Sigmoid colon (tissue), 7 donors: Measurements from ENCODE around the gene LRFN2. TPM values are rescaled to one million over a fixed set of nuclear protein-coding genes. Genes with fewer than 3 reads are reported as not detected.

Experiments
- DNase-seq: peaks from one replicate; pipeline ENCODE4 v3.0.0-alpha.2; 2019
- H3K27ac ChIP-seq, 4 donors: fragments of 200-600 bp; sonication (generic); one replicate each; pipeline ENCODE4 v1.5.1; 2016 to 2019; ENCODE audit warnings: mild to moderate bottlenecking in 1 of 4
- H3K27me3 ChIP-seq, 3 donors: fragments of 200-600 bp; sonication (generic); one replicate each; pipeline ENCODE4 v1.5.1; 2019; ENCODE audit warnings: mild to moderate bottlenecking in 1 of 3
- H3K36me3 ChIP-seq, 4 donors: fragments of 200-600 bp; sonication (generic); one replicate each; pipeline ENCODE4 v1.5.1; 2016 to 2019
- H3K4me1 ChIP-seq, 4 donors: fragments of 200-600 bp; sonication (generic); one replicate each; pipeline ENCODE4 v1.5.1; 2017 to 2019
- H3K4me3 ChIP-seq, 4 donors: fragments of 200-600 bp; sonication (generic); one replicate each; pipeline ENCODE4 v1.5.1; 2017 to 2019; ENCODE audit warnings: mild to moderate bottlenecking in 2 of 4, moderate library complexity in 1 of 4
- H3K9me3 ChIP-seq, 4 donors: fragments of 200-600 bp in 3 of 4; sonication (generic) in 3 of 4; one replicate each; pipeline versions ENCODE4 v1.5.1 to v1.6.1; 2013 to 2019
- EP300 ChIP-seq, 4 donors: sonication (generic); formaldehyde crosslinking; IDR thresholded peaks; one replicate each; pipeline ENCODE4 v1.6.1; 2017; ENCODE audit warnings: antibody characterized with exemption in 4 of 4
- POLR2A ChIP-seq, 2 donors: fragments of 450-650 bp; IDR thresholded peaks; one replicate each; pipeline ENCODE4 v1.6.1; 2016; ENCODE audit warnings: antibody characterized with exemption in 2 of 2, mild to moderate bottlenecking in 2 of 2, moderate library complexity in 2 of 2
- POLR2AphosphoS5 ChIP-seq, 4 donors: sonication (generic); formaldehyde crosslinking; IDR thresholded peaks; one replicate each; pipeline ENCODE4 v1.6.1; 2017; ENCODE audit warnings: antibody characterized with exemption in 4 of 4
- whole genome bisulfite sequencing, 2 donors: extraction: QIAGEN DNeasy Blood & Tissue Kit; methylation state at CpG; one replicate each; pipeline ENCODE4 v1.1.7; 2013; 5-methylcytosine and 5-hydroxymethylcytosine counted together
- intact Hi-C: fragments of 100-400 bp; cut with DNase I; formaldehyde crosslinking; loops from one replicate; pipeline ENCODE4 v1.15.1; 2023
- polyA plus RNA-seq, 3 donors: library from polyadenylated mRNA; stranded (reverse); fragments of 200-250 nt; gene quantifications; one replicate each; pipeline ENCODE4 v1.2.3, GENCODE V29; 2013
- total RNA-seq, 4 donors: library from RNA; depleted of rRNA; stranded (reverse); fragments of >200 nt; gene quantifications; one replicate each; pipeline ENCODE4 v1.1.0, GENCODE V29; 2016
- TF ChIP-seq, protein P1 (sequence below), 4 experiments: fragments of 450-650 bp in 3 of 4; fragments of 200-600 bp in 1 of 4; IDR thresholded peaks; one replicate each; pipeline ENCODE4 v1.5.1; 2016 to 2019; ENCODE audit warnings: antibody characterized with exemption in 4 of 4, mild to moderate bottlenecking in 3 of 4, moderate library complexity in 2 of 4
- donor health status: healthy with polysubstance abuse.
- donor health status: Bipolar disorder and iron deficiency.
- donor health status: healthy.

The LRFN2 gene
- total and polyA plus RNA-seq, 7 donors: 0.10 to 0.60 (median 0.49) TPM; not detected in 4

DNA sequence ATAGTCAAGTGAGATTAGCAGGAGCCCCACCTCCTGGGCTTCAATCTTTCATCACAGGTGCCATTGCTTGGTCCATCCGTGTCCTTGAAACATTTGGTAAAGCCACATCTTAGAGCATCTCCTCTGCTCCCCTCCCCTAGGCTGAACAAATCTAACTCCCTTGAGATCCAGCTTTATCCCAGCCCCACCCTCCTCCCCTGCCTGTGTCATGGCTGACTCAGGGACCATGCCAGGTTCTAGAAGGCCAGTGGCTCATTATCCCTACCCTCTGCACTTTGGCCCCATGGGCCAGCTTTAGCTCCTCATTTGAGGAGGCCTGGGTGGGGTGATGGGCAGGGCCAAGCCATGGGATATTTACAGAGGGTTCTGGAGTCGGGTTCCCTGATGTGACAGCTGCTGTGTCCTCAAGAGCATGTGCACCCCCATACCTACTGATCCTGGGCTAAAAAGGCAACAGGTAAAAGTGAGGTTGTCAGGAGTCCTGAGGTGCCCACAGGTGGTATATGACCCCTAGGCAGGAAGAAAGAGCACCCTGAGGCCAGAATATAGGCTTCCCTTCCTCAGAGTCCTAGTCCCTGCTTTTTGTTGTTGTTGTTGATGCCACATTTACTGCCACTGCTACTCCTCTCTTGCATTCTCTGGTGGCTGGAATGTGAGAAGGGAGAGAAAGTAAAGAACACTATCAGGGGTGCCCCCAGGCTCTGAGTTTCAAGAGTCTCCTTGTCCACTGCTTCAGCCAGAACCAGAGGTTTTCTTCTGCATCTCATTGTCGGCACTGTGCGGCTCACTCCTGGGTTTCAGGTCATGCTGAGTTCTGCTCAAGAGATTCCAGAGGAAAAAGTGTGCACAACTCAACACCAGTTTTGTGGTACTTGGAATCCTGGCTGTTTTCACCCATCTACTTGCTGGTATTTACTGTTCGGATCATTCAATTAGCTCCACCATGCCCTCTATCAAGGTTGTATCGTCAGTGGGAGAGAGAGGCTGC lies 228.4 kb downstream of the LRFN2 start:
- Histone ChIP-seq H3K9me3 (no peaks in the 10 kb centered on the region), H3K4me3 (no peak overlapping the region), H3K36me3 (no peaks in the 10 kb centered on the region), H3K4me1 (no peaks in the 10 kb centered on the region), H3K27ac (no peak overlapping the region), H3K27me3 (peaks cover 0 to 4% (median 0%) of the 10 kb centered on the region in 3 donors)
- DNase-seq: no peak
- whole genome bisulfite sequencing, 2 donors: 82 to 88% methylated on average over 6 of the region's 6 CpGs
- intact Hi-C loops: no loop called here
- TF ChIP-seq POLR2AphosphoS5 (IDR thresholded peaks at IDR 0.05): no peak
- TF ChIP-seq EP300 (IDR thresholded peaks at IDR 0.05): no peak
- TF ChIP-seq POLR2A (IDR thresholded peaks at IDR 0.05): no peak
- TF ChIP-seq, protein P1, sequence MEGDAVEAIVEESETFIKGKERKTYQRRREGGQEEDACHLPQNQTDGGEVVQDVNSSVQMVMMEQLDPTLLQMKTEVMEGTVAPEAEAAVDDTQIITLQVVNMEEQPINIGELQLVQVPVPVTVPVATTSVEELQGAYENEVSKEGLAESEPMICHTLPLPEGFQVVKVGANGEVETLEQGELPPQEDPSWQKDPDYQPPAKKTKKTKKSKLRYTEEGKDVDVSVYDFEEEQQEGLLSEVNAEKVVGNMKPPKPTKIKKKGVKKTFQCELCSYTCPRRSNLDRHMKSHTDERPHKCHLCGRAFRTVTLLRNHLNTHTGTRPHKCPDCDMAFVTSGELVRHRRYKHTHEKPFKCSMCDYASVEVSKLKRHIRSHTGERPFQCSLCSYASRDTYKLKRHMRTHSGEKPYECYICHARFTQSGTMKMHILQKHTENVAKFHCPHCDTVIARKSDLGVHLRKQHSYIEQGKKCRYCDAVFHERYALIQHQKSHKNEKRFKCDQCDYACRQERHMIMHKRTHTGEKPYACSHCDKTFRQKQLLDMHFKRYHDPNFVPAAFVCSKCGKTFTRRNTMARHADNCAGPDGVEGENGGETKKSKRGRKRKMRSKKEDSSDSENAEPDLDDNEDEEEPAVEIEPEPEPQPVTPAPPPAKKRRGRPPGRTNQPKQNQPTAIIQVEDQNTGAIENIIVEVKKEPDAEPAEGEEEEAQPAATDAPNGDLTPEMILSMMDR (IDR thresholded peaks at IDR 0.05): no peak

DNA sequence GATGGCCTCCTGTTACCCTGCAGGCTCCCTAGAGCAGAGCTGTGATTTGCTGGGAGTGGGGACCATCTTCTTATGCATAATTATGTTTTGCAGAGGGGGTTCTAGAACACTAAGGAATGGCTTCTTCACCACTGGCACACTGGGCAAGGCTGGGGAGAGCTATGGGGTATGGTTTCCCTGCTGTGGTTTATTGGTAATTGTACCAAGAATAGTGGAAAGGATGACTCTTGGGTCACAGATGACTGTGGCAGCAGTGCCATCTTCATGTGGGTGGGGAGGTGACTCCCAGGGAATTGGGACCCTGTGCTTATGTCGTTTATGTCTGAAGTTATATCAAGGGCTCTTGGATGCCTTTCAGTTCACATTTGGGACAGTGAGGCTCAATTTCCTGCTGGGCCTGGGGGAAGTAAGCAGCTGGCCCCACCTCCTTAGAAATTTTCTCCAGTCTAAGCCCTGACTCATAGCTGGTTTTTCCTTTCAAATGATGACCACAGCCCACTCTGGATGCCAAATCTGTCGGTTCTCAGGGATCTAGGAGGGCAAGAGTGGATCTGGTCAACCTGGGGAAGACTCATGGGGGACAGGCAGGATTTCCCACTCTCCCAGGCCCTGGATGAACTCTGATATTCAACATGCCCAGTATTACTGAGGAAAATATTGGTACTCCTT lies 230.8 kb downstream of the LRFN2 start:
- H3K4me1 ChIP-seq: no peaks in the 10 kb centered on the region
- WGBS, 2 donors: 27 to 72% methylated on average over 2 of the region's 2 CpGs
- DNase-seq: no peak

DNA sequence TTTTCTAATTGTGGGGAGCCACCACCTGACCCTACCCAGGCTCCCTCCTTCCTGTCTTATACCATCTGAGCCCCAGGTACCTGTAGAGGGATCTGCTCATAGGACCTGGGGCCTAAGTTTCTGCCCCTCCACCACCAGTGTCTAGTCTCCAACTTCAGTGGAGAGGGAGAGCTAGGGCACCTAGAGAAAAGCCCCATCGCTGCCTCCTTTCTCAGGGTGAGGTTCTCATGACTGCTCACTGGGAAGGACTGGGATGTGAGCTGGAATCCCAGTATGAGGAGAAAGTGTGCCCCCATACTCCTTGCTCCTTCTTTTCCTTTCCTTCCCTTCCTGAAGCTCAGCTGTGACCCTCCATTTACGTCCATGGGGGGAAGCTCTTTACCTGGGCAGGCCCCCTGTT lies 231.6 kb downstream of the LRFN2 start:
- intact Hi-C loops: no loop called here
- TF ChIP-seq POLR2A (IDR thresholded peaks at IDR 0.05) (no peak), EP300 (IDR thresholded peaks at IDR 0.05) (no peak)
- Histone ChIP-seq H3K27me3 (peaks cover 0 to 6% (median 0%) of the 10 kb centered on the region in 3 donors), H3K36me3 (no peaks in the 10 kb centered on the region), H3K27ac (no peak overlapping the region), H3K4me1 (no peaks in the 10 kb centered on the region), H3K4me3 (no peak overlapping the region), H3K9me3 (no peaks in the 10 kb centered on the region)
- DNase-seq: no peak
- WGBS, 2 donors: 89 to 93% methylated on average over 2 of the region's 2 CpGs

More for the DNA sequence above, 230.8 kb downstream of the LRFN2 start:
- Histone ChIP-seq H3K4me3 (no peak overlapping the region), H3K36me3 (no peaks in the 10 kb centered on the region), H3K27me3 (peaks cover 0 to 4% (median 0%) of the 10 kb centered on the region in 3 donors), H3K27ac (no peak overlapping the region), H3K9me3 (no peaks in the 10 kb centered on the region)
- TF ChIP-seq, protein P1 (IDR thresholded peaks at IDR 0.05): no peak
- TF ChIP-seq POLR2AphosphoS5 (IDR thresholded peaks at IDR 0.05): no peak
- TF ChIP-seq EP300 (IDR thresholded peaks at IDR 0.05): no peak
- TF ChIP-seq POLR2A (IDR thresholded peaks at IDR 0.05): no peak
- intact Hi-C loops: no loop called here

DNA sequence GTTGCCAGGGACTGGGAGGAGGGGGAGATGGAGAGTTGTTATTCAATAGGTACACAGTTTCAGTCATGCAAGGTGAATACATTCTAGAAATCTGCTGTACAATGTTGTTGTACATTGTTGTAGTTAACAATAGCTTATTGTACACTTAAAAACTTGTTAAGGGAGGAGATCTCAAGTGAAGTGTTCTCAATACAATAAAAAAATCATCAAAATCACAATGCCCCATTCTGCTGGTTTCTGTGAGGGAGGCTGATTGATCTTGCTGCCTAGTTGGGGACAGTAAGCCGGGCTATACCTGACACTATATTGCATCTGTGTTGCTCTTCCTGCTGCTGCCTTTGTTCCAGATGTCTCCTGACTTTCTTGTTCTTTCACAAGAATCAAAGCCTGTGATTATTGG lies 232.1 kb downstream of the LRFN2 start:
- H3K4me1 ChIP-seq: no peaks in the 10 kb centered on the region
- H3K27me3 ChIP-seq: peaks cover 0 to 9% (median 0%) of the 10 kb centered on the region in 3 donors
- intact Hi-C loops: no loop called here
- no peaks in the 10 kb centered on the region for H3K36me3 ChIP-seq
- 90 to 93% methylated on average over 1 of the region's 1 CpG for WGBS, 2 donors
- DNase-seq: no peak
- no peak overlapping the region for H3K27ac ChIP-seq
- no peaks in the 10 kb centered on the region for H3K9me3 ChIP-seq
- TF ChIP-seq POLR2AphosphoS5 (IDR thresholded peaks at IDR 0.05): no peak
- TF ChIP-seq, protein P1 (IDR thresholded peaks at IDR 0.05): no peak
- TF ChIP-seq POLR2A (IDR thresholded peaks at IDR 0.05): no peak
- TF ChIP-seq EP300 (IDR thresholded peaks at IDR 0.05): no peak
- no peak overlapping the region for H3K4me3 ChIP-seq

DNA sequence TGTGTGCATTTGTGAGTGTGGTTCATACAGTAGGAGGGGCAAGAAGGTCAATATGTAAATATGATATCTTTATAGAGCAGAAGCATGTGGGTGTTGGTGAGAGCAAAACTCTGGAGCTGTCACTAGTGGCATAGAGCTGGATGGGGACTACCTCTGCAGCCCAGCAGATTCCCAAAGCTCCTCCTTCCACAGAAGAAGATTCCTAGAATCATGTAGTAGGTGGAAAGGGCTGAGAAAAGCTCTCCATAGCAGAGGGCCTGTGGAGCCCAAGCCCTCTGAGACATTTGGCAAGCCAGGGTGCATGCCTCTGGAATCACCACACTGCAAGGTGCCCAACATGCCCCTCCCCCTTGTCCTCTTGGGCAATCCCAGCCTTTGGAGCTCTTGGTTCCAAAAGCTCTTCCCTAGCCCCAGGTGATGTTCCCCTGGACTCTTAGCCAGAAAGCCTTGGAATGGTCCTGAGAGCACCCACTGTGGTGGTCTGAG lies 233.2 kb downstream of the LRFN2 start:
- H3K9me3 ChIP-seq: no peaks in the 10 kb centered on the region
- TF ChIP-seq, protein P1 (IDR thresholded peaks at IDR 0.05): no peak
- TF ChIP-seq EP300 (IDR thresholded peaks at IDR 0.05) (no peak), POLR2AphosphoS5 (IDR thresholded peaks at IDR 0.05) (no peak), POLR2A (IDR thresholded peaks at IDR 0.05) (no peak)
- H3K4me3 ChIP-seq: no peak overlapping the region
- intact Hi-C loops: no loop called here
- no peak overlapping the region for H3K27ac ChIP-seq
- H3K27me3 ChIP-seq: peaks cover 0 to 5% (median 0%) of the 10 kb centered on the region in 3 donors
- no peaks in the 10 kb centered on the region for H3K36me3 ChIP-seq
- no peak for DNase-seq
- H3K4me1 ChIP-seq: no peaks in the 10 kb centered on the region
